Panc1 (cell line): ENCODE results near the gene TRIM2. TPM values are rescaled to one million over a fixed set of nuclear protein-coding genes. Genes with fewer than 3 reads are reported as not detected.

ENCODE experiments used
- ATAC-seq: fragments of 200-7000 bp; cut with Tn5 transposase; 2 replicates; pipeline ENCODE4 v1.9.1; 2020; ENCODE audit warnings: mild to moderate bottlenecking, moderate library complexity
- BruUV-seq: library from RNA; stranded (reverse); fragments of 400-500 nt; replicated peaks from 2 replicates; lab custom pipeline; 2021; lab: Mats Ljungman, UMichigan
- CTCF ChIA-PET: fragments of 300-600 bp; sonication (Branson Sonifier 250); formaldehyde crosslinking; loops from one replicate; lab custom pipeline; 2022; ENCODE audit warnings: antibody characterized with exemption; lab: Charles Lee
- POLR2A ChIA-PET: fragments of 300-600 bp; sonication (Branson Sonifier 250); formaldehyde crosslinking; loops from one replicate; lab custom pipeline; 2022; ENCODE audit warnings: antibody characterized with exemption; lab: Charles Lee
- DNase-seq: peaks from one replicate; pipeline ENCODE4 v3.0.0-alpha.2; 2010; ENCODE audit warnings: low read depth, low spot score
- H3K27ac ChIP-seq: 2 replicates; pipeline ENCODE4 v1.5.1; 2011; ENCODE audit warnings: mild to moderate bottlenecking, low read length, inconsistent platforms
- H3K27me3 ChIP-seq: fragments of 200-500 bp; sonication (Bioruptor generic); 2 replicates; pipeline ENCODE4 v1.6.0; 2014; ENCODE audit warnings: low read length, inconsistent platforms; ENCODE audit not compliant: control insufficient read depth, insufficient read depth
- H3K36me3 ChIP-seq: fragments of 200-500 bp; sonication (Bioruptor generic); 2 replicates; pipeline ENCODE4 v1.5.1; 2014; ENCODE audit warnings: inconsistent platforms, mild to moderate bottlenecking, low read length, moderate library complexity; ENCODE audit not compliant: control insufficient read depth, insufficient read depth
- H3K4me1 ChIP-seq: 2 replicates; pipeline ENCODE4 v1.5.1; 2011; ENCODE audit warnings: inconsistent platforms, mild to moderate bottlenecking, low read length, moderate library complexity; ENCODE audit not compliant: control insufficient read depth, insufficient read depth
- H3K4me3 ChIP-seq, 2 experiments: 2 replicates each; pipeline ENCODE4 v1.5.1; 2011 to 2012; ENCODE audit warnings: low read depth in 2 of 2, low read length in 2 of 2, mild to moderate bottlenecking in 2 of 2, inconsistent platforms in 1 of 2, moderate library complexity in 1 of 2
- H3K9me3 ChIP-seq: fragments of 200-500 bp; sonication (Bioruptor generic); 2 replicates; pipeline ENCODE4 v1.5.1; 2014; ENCODE audit warnings: low read depth, mild to moderate bottlenecking, inconsistent platforms, low read length, moderate library complexity; ENCODE audit not compliant: control insufficient read depth, insufficient read depth
- CTCF ChIP-seq: fragments of 450-650 bp; IDR thresholded peaks from 2 replicates; pipeline ENCODE4 v1.5.1; 2017; ENCODE audit warnings: mild to moderate bottlenecking
- POLR2AphosphoS5 ChIP-seq: IDR thresholded peaks from 2 replicates; pipeline ENCODE4 v1.6.1; 2012; ENCODE audit warnings: mild to moderate bottlenecking, low read depth, low read length, moderate library complexity
- REST ChIP-seq, 2 experiments: IDR thresholded peaks; 2 replicates each; pipeline ENCODE4 v1.6.1; 2011 to 2012; ENCODE audit warnings: low read depth in 2 of 2, control low read depth in 1 of 2, low read length in 1 of 2, mild to moderate bottlenecking in 1 of 2, moderate library complexity in 1 of 2; ENCODE audit not compliant: insufficient read depth in 1 of 2
- SIN3A ChIP-seq: IDR thresholded peaks from 2 replicates; pipeline ENCODE4 v1.6.1; 2012; ENCODE audit warnings: low read depth, mild to moderate bottlenecking, low read length, moderate library complexity, borderline replicate concordance; ENCODE audit not compliant: insufficient read depth
- TCF7L2 ChIP-seq: IDR thresholded peaks from 2 replicates; pipeline ENCODE4 v1.6.1; 2011; ENCODE audit warnings: mild to moderate bottlenecking, low read depth, low read length, inconsistent platforms
- in situ Hi-C: cut with HindIII; loops from 2 replicates; pipeline ENCODE4 v1.10.0; 2016; ENCODE audit warnings: low sequenced_read_pairs, low pct_unique_long_range_greater_than_20kb
- intact Hi-C: fragments of 100-400 bp; cut with micrococcal nuclease; formaldehyde crosslinking; loops from one replicate; pipeline ENCODE4 v1.10.0; 2022; ENCODE audit not compliant: unreplicated experiment
- total RNA-seq: library from RNA; stranded (reverse); gene quantifications from one replicate; pipeline ENCODE4 v1.2.1, GENCODE V29; 2021; ENCODE audit not compliant: unreplicated experiment

The TRIM2 gene
- total RNA-seq, 1 experiment from 2014 or later: 18.9 TPM

GRCh38 chr4:153324046-153324445 is 119.8 kb downstream of the TRIM2 start:
- Histone ChIP-seq H3K4me3 (no peak overlapping the region), H3K27ac (no peak overlapping the region), H3K27me3 (no peaks in the 10 kb centered on the region), H3K9me3 (no peaks in the 10 kb centered on the region), H3K4me1 (no peaks in the 10 kb centered on the region), H3K36me3 (no peaks in the 10 kb centered on the region)
- ChIA-PET POLR2A (no interaction called here), CTCF (no interaction called here)
- intact Hi-C loops: no loop called here
- no TSS peak for BruUV-seq
- DNase-seq (no peak), ATAC-seq (no peak)
- in situ Hi-C loops: no loop called here
- no peak for TF ChIP-seq REST (IDR thresholded peaks at IDR 0.05; ENCODE audit: insufficient read depth in 1 of 2, low read depth in 2 of 2, low read length in 1 of 2)
- TF ChIP-seq POLR2AphosphoS5: no peak
- no peak for TF ChIP-seq CTCF
- TF ChIP-seq TCF7L2: no peak
- TF ChIP-seq SIN3A: no peak

GRCh38 chr4:153325558-153325957 is 121.3 kb downstream of the TRIM2 start:
- intact Hi-C loops: no loop called here
- no peaks in the 10 kb centered on the region for H3K9me3 ChIP-seq
- H3K36me3 ChIP-seq: no peaks in the 10 kb centered on the region; the same call in 1 of the 2 replicates
- no peak for ATAC-seq
- in situ Hi-C loops: no loop called here
- H3K4me3 ChIP-seq: no peak overlapping the region
- CTCF ChIA-PET: no interaction called here
- no TSS peak for BruUV-seq
- POLR2A ChIA-PET: no interaction called here
- DNase-seq: no peak
- no peaks in the 10 kb centered on the region for H3K4me1 ChIP-seq
- no peak overlapping the region for H3K27ac ChIP-seq
- TF ChIP-seq REST (IDR thresholded peaks at IDR 0.05; ENCODE audit: insufficient read depth in 1 of 2, low read depth in 2 of 2, low read length in 1 of 2) (no peak), TCF7L2 (no peak), POLR2AphosphoS5 (no peak), SIN3A (no peak), CTCF (no peak)
- no peaks in the 10 kb centered on the region for H3K27me3 ChIP-seq
